ENCODE measurements around the gene TMEM53.

TMEM53 gene

GRCh38 chr1:44718091-44718490 lies 43.8 kb upstream of the TMEM53 start:
- H3K9me2 ChIP-seq (replicated peaks; ENCODE audit: insufficient read depth, low read length), result no peaks in the 10 kb centered on the region
- no peaks in the 10 kb centered on the region for H3K9me3 ChIP-seq (ENCODE audit: insufficient read depth, low read length)
- TF ChIP-seq EZH2phosphoT487 (conservative IDR thresholded peaks at IDR 0.05; ENCODE audit: low read length), result no peak
- TF ChIP-seq, protein P1, sequence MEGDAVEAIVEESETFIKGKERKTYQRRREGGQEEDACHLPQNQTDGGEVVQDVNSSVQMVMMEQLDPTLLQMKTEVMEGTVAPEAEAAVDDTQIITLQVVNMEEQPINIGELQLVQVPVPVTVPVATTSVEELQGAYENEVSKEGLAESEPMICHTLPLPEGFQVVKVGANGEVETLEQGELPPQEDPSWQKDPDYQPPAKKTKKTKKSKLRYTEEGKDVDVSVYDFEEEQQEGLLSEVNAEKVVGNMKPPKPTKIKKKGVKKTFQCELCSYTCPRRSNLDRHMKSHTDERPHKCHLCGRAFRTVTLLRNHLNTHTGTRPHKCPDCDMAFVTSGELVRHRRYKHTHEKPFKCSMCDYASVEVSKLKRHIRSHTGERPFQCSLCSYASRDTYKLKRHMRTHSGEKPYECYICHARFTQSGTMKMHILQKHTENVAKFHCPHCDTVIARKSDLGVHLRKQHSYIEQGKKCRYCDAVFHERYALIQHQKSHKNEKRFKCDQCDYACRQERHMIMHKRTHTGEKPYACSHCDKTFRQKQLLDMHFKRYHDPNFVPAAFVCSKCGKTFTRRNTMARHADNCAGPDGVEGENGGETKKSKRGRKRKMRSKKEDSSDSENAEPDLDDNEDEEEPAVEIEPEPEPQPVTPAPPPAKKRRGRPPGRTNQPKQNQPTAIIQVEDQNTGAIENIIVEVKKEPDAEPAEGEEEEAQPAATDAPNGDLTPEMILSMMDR (IDR thresholded peaks at IDR 0.05; ENCODE audit: insufficient read depth, low read length, poor library complexity, severe bottlenecking), result no peak
- no peaks in the 10 kb centered on the region for H3K79me2 ChIP-seq (ENCODE audit: insufficient read depth, low read length)
- no peaks in the 10 kb centered on the region for H3K36me3 ChIP-seq (ENCODE audit: low read length)
- H3K4me2 ChIP-seq (ENCODE audit: low read depth, low read length, poor library complexity, severe bottlenecking), result no peak overlapping the region
- H3K4me3 ChIP-seq (ENCODE audit: insufficient read depth, low read length, poor library complexity, severe bottlenecking), result no peak overlapping the region
- peaks cover 49% of the 10 kb centered on the region for H3F3A ChIP-seq (ENCODE audit: insufficient read depth)
- no peak overlapping the region for H3K27ac ChIP-seq (ENCODE audit: low read depth, low read length)
- no peak overlapping the region for H2AFZ ChIP-seq (ENCODE audit: low read depth, low read length, severe bottlenecking)
- no peaks in the 10 kb centered on the region for H3K27me3 ChIP-seq (ENCODE audit: low read length)
- no peaks in the 10 kb centered on the region for H4K20me1 ChIP-seq (ENCODE audit: low read depth, low read length)
- no peak overlapping the region for H3K9ac ChIP-seq (ENCODE audit: low read length)

GRCh38 chr1:44717653-44718052 lies 43.4 kb upstream of the TMEM53 start:
- no peak overlapping the region for H3K27ac ChIP-seq (ENCODE audit: low read depth, low read length)
- H3K9ac ChIP-seq (ENCODE audit: low read length), result no peak overlapping the region

GRCh38 chr1:44717156-44717555 lies 42.9 kb upstream of the TMEM53 start:
- H3K9me3 ChIP-seq (ENCODE audit: insufficient read depth, low read length), result no peaks in the 10 kb centered on the region
- TF ChIP-seq EZH2phosphoT487 (conservative IDR thresholded peaks at IDR 0.05; ENCODE audit: low read length), result no peak
- TF ChIP-seq, protein P1 (IDR thresholded peaks at IDR 0.05; ENCODE audit: insufficient read depth, low read length, poor library complexity, severe bottlenecking), result no peak
- H3K9me2 ChIP-seq (replicated peaks; ENCODE audit: insufficient read depth, low read length), result no peaks in the 10 kb centered on the region
- H3K9ac ChIP-seq (ENCODE audit: low read length), result no peak overlapping the region
- H3K27me3 ChIP-seq (ENCODE audit: low read length), result no peaks in the 10 kb centered on the region
- H3K4me2 ChIP-seq (ENCODE audit: low read depth, low read length, poor library complexity, severe bottlenecking), result no peak overlapping the region
- H2AFZ ChIP-seq (ENCODE audit: low read depth, low read length, severe bottlenecking), result no peak overlapping the region
- no peak overlapping the region for H3K4me3 ChIP-seq (ENCODE audit: insufficient read depth, low read length, poor library complexity, severe bottlenecking)
- peaks cover 51% of the 10 kb centered on the region for H3F3A ChIP-seq (ENCODE audit: insufficient read depth)
- no peaks in the 10 kb centered on the region for H3K36me3 ChIP-seq (ENCODE audit: low read length)
- no peaks in the 10 kb centered on the region for H4K20me1 ChIP-seq (ENCODE audit: low read depth, low read length)
- H3K27ac ChIP-seq (ENCODE audit: low read depth, low read length), result no peak overlapping the region
- H3K79me2 ChIP-seq (ENCODE audit: insufficient read depth, low read length), result no peaks in the 10 kb centered on the region

More at GRCh38 chr1:44717653-44718052, 43.4 kb upstream of the TMEM53 start:
- H3K36me3 ChIP-seq (ENCODE audit: low read length), result no peaks in the 10 kb centered on the region
- no peaks in the 10 kb centered on the region for H3K79me2 ChIP-seq (ENCODE audit: insufficient read depth, low read length)
- no peak for TF ChIP-seq EZH2phosphoT487 (conservative IDR thresholded peaks at IDR 0.05; ENCODE audit: low read length)
- TF ChIP-seq, protein P1 (IDR thresholded peaks at IDR 0.05; ENCODE audit: insufficient read depth, low read length, poor library complexity, severe bottlenecking), result no peak
- peaks cover 50% of the 10 kb centered on the region for H3F3A ChIP-seq (ENCODE audit: insufficient read depth)
- no peaks in the 10 kb centered on the region for H3K27me3 ChIP-seq (ENCODE audit: low read length)
- no peaks in the 10 kb centered on the region for H4K20me1 ChIP-seq (ENCODE audit: low read depth, low read length)
- H3K9me2 ChIP-seq (replicated peaks; ENCODE audit: insufficient read depth, low read length), result no peaks in the 10 kb centered on the region
- no peak overlapping the region for H2AFZ ChIP-seq (ENCODE audit: low read depth, low read length, severe bottlenecking)
- H3K4me3 ChIP-seq (ENCODE audit: insufficient read depth, low read length, poor library complexity, severe bottlenecking), result no peak overlapping the region
- H3K4me2 ChIP-seq (ENCODE audit: low read depth, low read length, poor library complexity, severe bottlenecking), result no peak overlapping the region
- H3K9me3 ChIP-seq (ENCODE audit: insufficient read depth, low read length), result no peaks in the 10 kb centered on the region

Measured in SU-DHL-6 (cell line).